ACC112 (cell line): Measurements from ENCODE around the gene RTN4RL1.

Source experiments
- H2AFZ ChIP-seq: fragments of 200-600 bp; sonication (generic); one replicate; pipeline ENCODE4 v1.6.0; 2017; ENCODE audit warnings: antibody characterized with exemption, low read length; ENCODE audit not compliant: unreplicated experiment
- H3K27ac ChIP-seq: fragments of 200-600 bp; sonication (generic); 2 replicates; pipeline ENCODE4 v1.5.1; 2014; ENCODE audit warnings: low read depth, mild to moderate bottlenecking, antibody characterized with exemption, low read length, moderate library complexity
- H3K27me3 ChIP-seq: fragments of 200-600 bp; sonication (generic); 2 replicates; pipeline ENCODE4 v1.6.1; 2014; ENCODE audit warnings: mild to moderate bottlenecking, antibody characterized with exemption, low read length, moderate library complexity, mixed read lengths; ENCODE audit not compliant: insufficient read depth
- H3K36me3 ChIP-seq: fragments of 200-600 bp; sonication (generic); 2 replicates; pipeline ENCODE4 v1.6.1; 2016; ENCODE audit warnings: mild to moderate bottlenecking, antibody characterized with exemption, low read length, moderate library complexity, mixed read lengths; ENCODE audit not compliant: insufficient read depth
- H3K4me1 ChIP-seq: fragments of 200-600 bp; sonication (generic); one replicate; pipeline ENCODE4 v1.6.1; 2016; ENCODE audit warnings: low read length, mixed read lengths; ENCODE audit not compliant: insufficient read depth, unreplicated experiment, control insufficient read depth
- H3K4me3 ChIP-seq: fragments of 200-600 bp; sonication (generic); 2 replicates; pipeline ENCODE4 v1.5.1; 2014; ENCODE audit warnings: mild to moderate bottlenecking, low read depth, low read length
- H3K79me2 ChIP-seq: fragments of 200-600 bp; sonication (generic); one replicate; pipeline ENCODE4 v1.6.0; 2016; ENCODE audit warnings: low read length; ENCODE audit not compliant: control insufficient read depth, unreplicated experiment, insufficient read depth

Gene RTN4RL1

DNA sequence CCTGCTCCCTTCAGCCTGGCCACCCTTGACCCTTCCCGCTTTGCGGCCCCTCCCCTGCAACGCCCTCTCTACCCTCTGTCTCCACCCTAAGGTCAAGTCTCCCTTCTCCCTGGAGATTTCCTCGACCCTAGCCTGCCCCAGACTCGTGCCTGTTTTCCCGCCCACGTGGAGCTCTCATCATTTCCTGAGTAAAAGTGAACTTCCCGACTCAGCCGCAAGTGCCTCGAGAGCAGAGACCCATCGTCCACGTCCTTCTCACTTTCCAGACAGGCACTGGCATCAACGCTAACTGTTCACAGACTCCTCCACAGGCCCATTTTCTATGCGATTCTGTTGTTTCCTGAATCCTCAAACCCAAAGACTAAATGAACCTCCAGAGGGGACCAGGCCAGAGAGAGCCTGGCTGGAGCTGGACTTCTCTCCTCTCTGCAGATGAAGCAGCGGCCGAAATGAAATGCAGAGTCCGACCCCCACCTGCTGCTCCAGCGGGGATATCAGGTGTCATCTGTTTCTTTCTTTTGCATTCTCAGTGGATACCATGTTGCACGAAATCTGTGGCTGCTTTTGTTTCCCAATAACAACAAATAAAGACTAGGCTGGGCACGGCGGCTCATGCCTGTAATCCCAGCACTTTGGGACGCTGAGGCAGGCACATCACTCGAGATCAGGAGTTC, 52.5 kb downstream of the RTN4RL1 start:
- Histone ChIP-seq H3K4me3 (no peak overlapping the region), H3K79me2 (no peaks in the 10 kb centered on the region), H3K36me3 (no peaks in the 10 kb centered on the region), H3K27me3 (peaks cover 36% of the 10 kb centered on the region), H3K27ac (no peak overlapping the region), H2AFZ (no peak overlapping the region), H3K4me1 (peaks cover 3% of the 10 kb centered on the region)

DNA sequence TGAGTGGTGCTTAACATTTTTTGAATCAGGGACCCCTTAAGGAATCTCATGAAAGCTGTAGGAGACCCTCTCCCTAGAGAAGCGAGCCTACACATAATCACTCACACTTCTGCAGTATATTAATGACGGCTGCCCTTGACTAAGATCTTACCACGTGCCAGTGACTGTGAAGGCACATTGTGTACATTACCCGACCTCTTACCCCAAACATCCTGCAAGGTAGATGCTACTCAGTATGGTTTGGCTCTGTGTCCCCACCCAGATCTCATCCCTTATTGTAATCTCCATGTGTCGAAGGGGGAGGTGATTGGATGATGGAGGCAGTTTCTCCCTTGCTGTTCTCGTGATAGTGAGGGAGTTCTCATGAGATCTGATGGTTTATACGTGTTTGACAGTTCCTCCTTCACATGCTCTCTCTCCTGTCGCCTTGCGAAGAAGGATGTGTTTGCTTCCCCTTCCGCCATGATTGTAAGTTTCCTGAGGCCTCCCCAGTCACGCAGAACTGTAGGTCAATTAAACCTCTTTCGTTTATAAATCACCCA, 54.2 kb downstream of the RTN4RL1 start:
- Histone ChIP-seq H2AFZ (no peak overlapping the region), H3K4me3 (no peak overlapping the region), H3K27me3 (peaks cover 27% of the 10 kb centered on the region), H3K27ac (no peak overlapping the region), H3K36me3 (no peaks in the 10 kb centered on the region), H3K4me1 (peaks cover 3% of the 10 kb centered on the region), H3K79me2 (no peaks in the 10 kb centered on the region)

DNA sequence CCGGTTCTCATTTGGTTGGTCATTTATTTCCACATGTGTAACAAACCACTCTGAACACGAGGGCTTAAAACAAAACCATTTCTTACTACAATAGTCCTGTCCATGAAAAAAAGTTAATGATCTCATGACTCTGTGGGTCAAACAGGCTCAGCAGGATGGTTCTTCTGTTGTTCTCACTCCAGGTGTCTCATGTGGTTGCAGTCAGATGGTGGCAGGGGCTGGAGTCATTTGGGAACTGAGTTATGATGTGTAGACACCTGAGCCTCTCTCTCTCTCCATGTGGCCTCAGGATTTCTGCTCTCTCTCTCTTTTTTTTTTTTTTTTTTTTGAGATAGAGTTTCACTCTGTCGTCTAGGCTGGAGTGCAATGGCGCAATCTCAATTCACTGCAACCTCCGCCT, 55.4 kb downstream of the RTN4RL1 start:
- peaks cover 3% of the 10 kb centered on the region for H3K4me1 ChIP-seq

DNA sequence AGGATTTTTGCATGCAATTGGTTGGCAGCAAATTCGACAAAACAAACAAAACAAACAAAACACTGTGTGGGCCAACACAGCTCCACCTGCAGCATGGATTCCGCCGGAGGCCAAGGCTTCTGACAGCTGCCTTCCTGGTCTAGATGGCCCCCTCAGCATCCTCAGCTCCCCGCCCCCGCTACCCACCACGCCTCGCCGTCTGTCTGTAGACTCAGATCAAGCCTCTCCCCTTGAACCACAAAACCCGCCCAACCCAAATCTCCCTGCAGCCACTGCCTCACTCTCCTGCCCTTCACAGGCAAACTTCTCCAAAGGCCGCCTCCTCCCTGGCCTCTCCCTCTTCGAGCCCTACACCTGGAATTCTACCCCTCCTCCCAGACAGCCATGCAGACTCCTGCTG, 57.9 kb downstream of the RTN4RL1 start:
- Histone ChIP-seq H3K79me2 (no peaks in the 10 kb centered on the region), H3K4me1 (peaks cover under 1% of the 10 kb centered on the region), H3K27me3 (peaks cover 24% of the 10 kb centered on the region), H3K4me3 (no peak overlapping the region), H2AFZ (no peak overlapping the region), H3K27ac (no peak overlapping the region), H3K36me3 (no peaks in the 10 kb centered on the region)

More for the DNA sequence above, 55.4 kb downstream of the RTN4RL1 start:
- H3K36me3 ChIP-seq = no peaks in the 10 kb centered on the region
- H3K27ac ChIP-seq = no peak overlapping the region
- peaks cover 24% of the 10 kb centered on the region for H3K27me3 ChIP-seq
- H3K4me3 ChIP-seq = no peak overlapping the region
- no peaks in the 10 kb centered on the region for H3K79me2 ChIP-seq
- no peak overlapping the region for H2AFZ ChIP-seq

DNA sequence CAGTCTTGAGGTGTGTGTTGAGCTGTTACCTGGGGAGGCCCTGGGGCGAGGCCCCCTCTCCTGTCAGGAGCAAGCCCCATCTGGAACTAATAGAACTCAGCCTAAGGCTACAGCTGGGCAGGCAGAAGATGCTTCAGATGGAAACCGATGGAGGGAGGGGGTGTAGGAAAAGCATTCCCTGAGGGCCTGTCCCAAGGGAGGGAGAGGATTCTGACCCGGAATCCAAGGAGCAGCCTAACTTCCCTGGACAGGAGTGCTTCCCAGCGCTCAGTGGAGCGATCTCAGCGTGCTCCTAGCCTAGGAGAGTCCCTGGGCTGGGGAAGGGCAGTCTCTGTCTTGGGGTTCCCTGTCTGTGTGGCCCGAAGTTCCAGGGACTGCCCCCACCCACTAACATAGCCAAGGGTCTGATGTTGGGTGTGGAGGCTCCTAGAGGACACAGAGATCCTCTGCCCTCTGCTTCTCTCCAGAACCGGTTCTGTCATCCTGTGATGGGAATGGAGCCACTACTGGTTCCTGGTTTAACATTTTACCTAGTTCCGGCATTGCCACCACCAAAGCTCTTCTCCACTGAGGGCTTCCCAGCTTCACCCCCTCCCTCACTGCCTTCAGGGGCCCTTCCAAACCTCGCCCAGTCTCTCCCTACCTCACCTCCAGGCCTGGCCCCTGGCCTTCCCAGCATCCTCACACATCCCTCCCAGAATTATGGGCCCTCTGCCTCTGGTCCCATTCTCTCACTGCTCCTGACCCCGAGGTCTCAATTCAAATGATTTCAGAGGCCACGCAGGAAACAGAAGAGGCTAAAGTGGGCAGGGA, 58.7 kb downstream of the RTN4RL1 start:
- Histone ChIP-seq H3K79me2 (no peaks in the 10 kb centered on the region), H3K36me3 (no peaks in the 10 kb centered on the region), H2AFZ (no peak overlapping the region), H3K4me3 (no peak overlapping the region), H3K27ac (no peak overlapping the region), H3K27me3 (peaks cover 24% of the 10 kb centered on the region), H3K4me1 (no peaks in the 10 kb centered on the region)

DNA sequence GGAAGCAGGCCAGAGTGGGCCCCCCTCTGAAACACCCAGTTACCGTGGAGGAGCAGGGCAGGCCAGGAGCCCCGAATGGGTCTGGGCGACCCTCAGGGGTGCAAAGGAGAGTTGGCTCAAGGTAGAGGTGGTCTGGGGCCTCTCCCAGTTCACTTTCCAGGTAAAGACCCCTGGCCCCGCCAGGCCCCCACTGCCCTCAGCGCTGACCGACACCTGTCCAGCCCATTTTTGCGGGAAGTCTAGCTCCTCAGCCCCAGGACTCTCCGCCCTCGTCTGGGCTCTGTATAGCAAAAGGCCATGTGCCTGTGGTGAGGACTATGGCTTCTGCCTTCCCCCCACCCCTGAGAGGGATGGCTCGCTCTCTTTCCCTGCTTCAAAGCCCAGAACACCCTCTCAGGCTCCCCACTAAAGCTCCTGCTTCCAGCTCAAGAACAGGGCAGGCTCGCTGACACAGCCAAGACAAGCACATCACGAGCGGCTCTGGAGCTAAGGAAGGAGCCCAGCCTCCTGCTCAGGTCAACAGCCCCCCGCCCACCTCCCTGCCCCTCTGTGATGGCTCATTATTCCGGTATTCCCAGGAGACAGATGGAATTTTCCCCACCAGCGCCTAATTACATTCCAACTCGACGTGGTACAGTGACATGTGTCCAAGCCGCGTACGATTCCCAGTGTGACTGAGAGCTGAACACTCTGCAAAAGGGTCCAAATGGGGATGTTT, 59.4 kb downstream of the RTN4RL1 start:
- Histone ChIP-seq H3K27ac (no peak overlapping the region), H3K4me1 (no peaks in the 10 kb centered on the region), H3K27me3 (peaks cover 20% of the 10 kb centered on the region), H3K4me3 (no peak overlapping the region), H2AFZ (no peak overlapping the region), H3K36me3 (no peaks in the 10 kb centered on the region), H3K79me2 (no peaks in the 10 kb centered on the region)

DNA sequence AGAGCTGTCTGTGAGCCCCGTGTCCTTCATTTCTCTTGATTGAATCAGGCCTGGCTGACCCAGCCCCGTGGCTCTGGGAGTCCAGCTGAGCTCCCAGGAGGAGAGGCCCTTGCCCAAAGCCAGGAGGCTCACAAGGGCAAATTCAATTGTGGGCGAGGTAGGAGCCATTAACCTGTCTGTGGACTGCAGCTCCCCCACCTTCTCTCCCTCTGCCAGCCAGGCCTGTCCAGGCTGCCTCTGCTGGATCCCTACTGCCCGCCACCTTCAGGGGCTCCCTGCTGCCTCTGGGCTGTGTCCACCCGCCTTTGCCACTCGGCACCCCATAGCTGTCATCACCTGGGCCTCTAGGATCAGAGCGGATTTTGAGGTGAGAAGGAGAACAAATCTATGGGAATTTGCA, 61.9 kb downstream of the RTN4RL1 start:
- H3K4me3 ChIP-seq = no peak overlapping the region
- H3K27me3 ChIP-seq = peaks cover 13% of the 10 kb centered on the region
- no peak overlapping the region for H3K27ac ChIP-seq
- no peaks in the 10 kb centered on the region for H3K36me3 ChIP-seq
- H3K4me1 ChIP-seq = no peaks in the 10 kb centered on the region
- H3K79me2 ChIP-seq = no peaks in the 10 kb centered on the region
- H2AFZ ChIP-seq = no peak overlapping the region

DNA sequence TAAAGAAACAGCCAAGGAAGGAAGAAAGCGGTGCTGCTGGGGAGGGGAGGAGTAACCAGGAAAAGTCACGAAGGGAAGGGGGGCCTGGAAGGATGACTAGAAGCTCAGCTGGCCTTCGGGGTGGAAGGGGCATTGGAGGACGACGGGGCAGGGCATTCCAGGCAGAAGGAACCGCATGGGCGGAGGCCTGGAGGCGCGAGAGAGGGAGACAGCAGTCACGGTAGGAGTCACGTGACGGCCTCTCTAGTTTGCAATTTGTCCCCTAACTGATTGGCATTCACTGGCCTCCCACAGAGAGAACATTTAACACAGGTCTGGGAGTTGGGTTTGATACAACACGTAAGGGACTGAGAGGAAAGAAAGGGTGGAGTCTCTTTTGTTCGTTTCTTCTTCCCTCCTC, 63.9 kb downstream of the RTN4RL1 start:
- H3K79me2 ChIP-seq = no peaks in the 10 kb centered on the region
- H3K4me1 ChIP-seq = no peaks in the 10 kb centered on the region
- H3K27ac ChIP-seq = no peak overlapping the region
- H3K27me3 ChIP-seq = peaks cover 2% of the 10 kb centered on the region; the same call in 1 of the 2 replicates
- no peak overlapping the region for H2AFZ ChIP-seq
- H3K4me3 ChIP-seq = no peak overlapping the region
- H3K36me3 ChIP-seq = no peaks in the 10 kb centered on the region

DNA sequence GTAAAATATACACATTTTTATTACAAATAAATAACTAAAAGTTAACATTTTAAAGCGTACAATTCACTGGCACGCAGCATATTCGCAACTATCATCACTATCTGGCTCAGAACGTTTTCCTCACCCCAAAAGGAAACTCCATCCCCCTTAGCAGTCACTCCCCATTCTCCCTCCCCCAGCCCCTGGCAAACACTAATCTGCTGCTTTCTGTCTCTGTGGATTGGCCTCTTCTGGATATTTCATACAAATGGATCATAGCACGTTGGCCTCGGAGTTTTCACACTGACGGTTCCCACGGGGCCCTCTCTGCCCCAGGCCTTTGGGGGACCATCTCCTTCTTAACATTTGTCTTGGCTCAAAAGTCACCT, 64.6 kb downstream of the RTN4RL1 start:
- Histone ChIP-seq H3K4me3 (no peak overlapping the region), H3K27ac (no peak overlapping the region), H3K36me3 (no peaks in the 10 kb centered on the region), H3K27me3 (no peaks in the 10 kb centered on the region; the same call in 1 of the 2 replicates), H2AFZ (no peak overlapping the region), H3K4me1 (no peaks in the 10 kb centered on the region), H3K79me2 (no peaks in the 10 kb centered on the region)

DNA sequence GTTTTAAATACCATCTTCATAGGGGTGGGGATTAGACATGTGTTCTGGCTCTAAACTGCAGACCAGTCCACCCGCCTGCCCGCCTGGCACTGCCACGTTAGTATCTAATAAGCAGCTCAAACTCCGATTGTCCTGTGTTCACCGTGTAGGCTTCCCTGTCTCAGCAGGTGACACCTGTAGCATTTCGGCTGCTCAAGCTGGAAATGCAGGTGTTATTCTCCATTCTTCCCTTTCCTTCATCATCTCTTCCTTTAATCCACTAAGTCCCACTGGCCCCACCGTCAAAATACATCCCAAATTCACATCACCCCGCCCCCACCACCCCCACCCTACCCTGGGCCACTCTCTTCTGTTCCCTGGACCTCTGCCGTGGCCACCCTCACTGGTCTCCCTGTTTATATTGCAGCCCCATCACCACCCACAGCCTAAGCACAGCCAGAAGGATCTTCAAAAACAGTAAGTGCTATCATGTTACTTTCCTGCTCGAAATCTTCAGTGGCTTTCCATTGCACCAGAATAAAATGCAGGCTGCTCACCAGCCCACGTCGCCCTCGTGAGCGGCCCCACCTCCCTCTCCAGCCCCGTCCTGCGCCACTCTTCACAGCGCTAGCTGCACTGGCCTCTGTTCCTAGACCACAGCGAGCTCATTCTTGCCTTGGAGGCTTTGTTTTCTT, 65.1 kb downstream of the RTN4RL1 start:
- Histone ChIP-seq H3K4me1 (no peaks in the 10 kb centered on the region), H2AFZ (no peak overlapping the region), H3K27me3 (no peaks in the 10 kb centered on the region), H3K79me2 (no peaks in the 10 kb centered on the region), H3K36me3 (no peaks in the 10 kb centered on the region), H3K27ac (no peak overlapping the region), H3K4me3 (no peak overlapping the region)
